Activated T-cell treated with anti-CD3 and anti-CD28 coated beads, Interleukin-2, amount 50 U/mL, for 4 hours (primary cell): ENCODE measurements around the gene PTGER1. TPM values are rescaled to one million over a fixed set of nuclear protein-coding genes. Genes with fewer than 3 reads are reported as not detected.
A peak's percentile ranks its signal among the peaks of the same experiment; 100 is the strongest.
"Not testable (repeated sequence)": the region's sequence is repeated elsewhere in the genome, so short reads cannot be mapped to it uniquely, and the experiment has no call there.

Experiments
- ATAC-seq, 2 donors: fragments of 200-7000 bp; cut with Tn5 transposase; one replicate each; pipeline ENCODE4 v1.10.0; 2021
- DNase-seq: peaks from one replicate; pipeline ENCODE4 v3.0.0-alpha.2; 2020
- H3K27me3 Mint-ChIP-seq: one replicate; pipeline ENCODE4 v1.8.0; 2021; ENCODE audit warnings: low read depth, mixed read lengths
- H3K36me3 Mint-ChIP-seq: one replicate; pipeline ENCODE4 v1.8.0; 2022; ENCODE audit warnings: mixed read lengths; ENCODE audit not compliant: insufficient read depth
- H3K4me1 Mint-ChIP-seq: one replicate; pipeline ENCODE4 v1.8.0; 2021; ENCODE audit warnings: low read depth, mixed read lengths
- H3K4me3 Mint-ChIP-seq: one replicate; pipeline ENCODE4 v1.8.0; 2021; ENCODE audit warnings: mild to moderate bottlenecking, moderate library complexity, mixed read lengths
- H3K9me3 Mint-ChIP-seq: one replicate; pipeline ENCODE4 v1.8.0; 2021; ENCODE audit warnings: mixed read lengths
- total RNA-seq, 3 donors: library from RNA; stranded (reverse); gene quantifications; one replicate each; pipeline ENCODE4 v1.2.1, GENCODE V29; 2021

PTGER1 gene
- total RNA-seq, 3 donors from 2014 or later = 0.19 TPM; not detected in 2

DNA sequence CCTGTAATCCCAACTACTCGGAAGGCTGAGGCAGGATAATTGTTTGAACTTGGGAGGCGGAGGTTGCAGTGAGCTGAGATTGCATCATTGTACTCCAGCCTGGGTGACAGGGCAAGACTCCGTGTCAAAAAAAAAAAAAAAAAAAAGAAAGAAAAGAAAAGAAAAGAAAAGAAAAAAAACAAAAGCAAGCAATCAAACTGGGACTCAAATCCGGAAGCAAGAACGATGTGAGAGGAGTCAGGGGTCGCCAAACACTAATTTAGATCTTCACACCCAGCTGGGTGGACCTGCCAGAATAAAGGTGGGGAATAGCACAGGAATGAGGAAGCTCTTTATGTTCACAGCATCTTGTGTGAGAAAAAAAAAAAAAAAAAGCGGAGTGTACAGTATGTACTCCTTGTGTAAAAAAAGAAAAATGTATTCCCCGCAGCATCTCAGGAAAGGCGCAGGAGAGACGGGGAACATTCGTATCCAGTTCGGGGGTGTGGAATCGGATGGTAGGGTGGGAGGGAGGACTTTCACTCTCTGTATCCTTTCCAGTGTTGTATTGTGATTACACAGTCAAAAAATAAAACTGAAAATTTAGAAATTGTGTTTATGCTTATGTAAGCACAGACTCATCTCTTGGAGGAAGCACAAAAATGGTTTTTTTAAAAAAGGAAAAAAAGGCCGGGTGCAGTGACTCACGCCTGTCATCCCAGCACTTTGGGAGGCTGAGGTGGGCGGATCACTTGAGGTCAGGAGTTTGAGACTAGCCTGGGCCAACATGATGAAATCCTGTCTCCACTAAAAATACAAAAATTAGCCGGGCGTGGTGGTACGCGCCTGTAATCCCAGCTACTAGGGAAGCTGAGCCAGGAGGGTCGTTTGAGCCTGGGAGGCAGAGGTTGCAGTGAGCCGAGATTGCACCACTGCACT is 35.4 kb upstream of the PTGER1 start:
- Mint-ChIP-seq H3K4me1 (peaks cover 59% of the 10 kb centered on the region), H3K9me3 (no peaks in the 10 kb centered on the region), H3K4me3 (no peak overlapping the region), H3K36me3 (peaks cover 17% of the 10 kb centered on the region), H3K27me3 (no peaks in the 10 kb centered on the region)
- ATAC-seq (no peak), DNase-seq (no peak)

- ATAC-seq (no peak), DNase-seq (no peak)
- H3K4me3 Mint-ChIP-seq = no peak overlapping the region
- no peaks in the 10 kb centered on the region for H3K9me3 Mint-ChIP-seq
- peaks cover 62% of the 10 kb centered on the region for H3K4me1 Mint-ChIP-seq
- no peaks in the 10 kb centered on the region for H3K36me3 Mint-ChIP-seq
- no peaks in the 10 kb centered on the region for H3K27me3 Mint-ChIP-seq
Observed at GRCh38 chr19:14507704-14508542, 32.8 kb upstream of the PTGER1 start.

- ATAC-seq = peak; percentile 71 to 78
- peak; percentile 72 for DNase-seq
- Mint-ChIP-seq H3K4me1 (peaks cover 54% of the 10 kb centered on the region), H3K36me3 (no peaks in the 10 kb centered on the region), H3K9me3 (no peaks in the 10 kb centered on the region), H3K27me3 (no peaks in the 10 kb centered on the region), H3K4me3 (peak overlapping the region; percentile 33)
Observed at GRCh38 chr19:14505488-14506239, 30.5 kb upstream of the PTGER1 start.

DNA sequence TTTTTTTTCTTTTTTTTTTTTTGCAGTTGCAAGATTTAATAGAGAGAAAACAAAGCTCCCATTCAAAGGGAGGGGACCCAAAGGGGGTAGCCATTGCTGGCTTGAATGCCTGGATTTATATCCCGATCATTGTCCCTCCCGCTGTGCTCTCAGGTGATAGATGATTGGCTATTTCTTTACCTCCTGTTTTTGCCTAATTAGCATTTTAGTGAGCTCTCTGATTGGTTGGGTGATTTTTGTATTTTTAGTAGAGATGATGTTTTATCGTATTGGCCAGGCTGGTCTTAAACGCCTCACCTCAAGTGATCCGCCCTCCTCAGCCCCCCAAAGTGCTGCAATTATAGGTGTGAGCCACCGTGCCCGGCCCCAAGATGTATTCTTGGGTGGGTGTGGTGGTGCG is 29.4 kb upstream of the PTGER1 start:
- H3K4me3 Mint-ChIP-seq, ATAC-seq, H3K27me3 Mint-ChIP-seq, H3K9me3 Mint-ChIP-seq, H3K36me3 Mint-ChIP-seq, DNase-seq: not testable (repeated sequence)
- H3K4me1 Mint-ChIP-seq = peaks cover 49% of the 10 kb centered on the region

DNA sequence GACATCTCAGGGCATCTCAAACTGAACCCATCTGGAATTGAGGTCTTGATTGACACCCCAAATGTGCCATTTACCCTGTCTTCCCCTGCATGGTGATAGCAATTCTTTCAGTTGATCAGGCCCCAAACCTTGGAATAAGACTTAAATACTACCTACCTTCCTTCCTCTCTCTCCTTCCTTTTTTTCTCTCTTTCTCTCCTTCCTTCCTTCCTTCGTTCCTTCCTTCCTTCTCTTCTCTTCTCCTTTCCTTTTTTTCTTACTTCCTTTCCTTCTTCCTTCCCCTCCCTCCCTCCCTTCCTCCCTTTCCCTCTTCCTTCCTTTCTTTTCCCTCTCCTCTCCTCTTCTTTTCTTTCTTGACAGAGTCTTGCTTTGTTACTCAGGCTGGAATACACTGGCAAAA is 28.1 kb upstream of the PTGER1 start:
- DNase-seq (no peak), ATAC-seq (no peak)
- H3K27me3 Mint-ChIP-seq = no peaks in the 10 kb centered on the region
- no peaks in the 10 kb centered on the region for H3K36me3 Mint-ChIP-seq
- H3K9me3 Mint-ChIP-seq = no peaks in the 10 kb centered on the region
- H3K4me3 Mint-ChIP-seq = no peak overlapping the region
- peaks cover 43% of the 10 kb centered on the region for H3K4me1 Mint-ChIP-seq

- Mint-ChIP-seq H3K4me1 (peaks cover 36% of the 10 kb centered on the region), H3K9me3 (no peaks in the 10 kb centered on the region), H3K4me3 (no peak overlapping the region), H3K27me3 (no peaks in the 10 kb centered on the region), H3K36me3 (no peaks in the 10 kb centered on the region)
- ATAC-seq (no peak), DNase-seq (no peak)
Observed at GRCh38 chr19:14502334-14503092, 27.4 kb upstream of the PTGER1 start.

DNA sequence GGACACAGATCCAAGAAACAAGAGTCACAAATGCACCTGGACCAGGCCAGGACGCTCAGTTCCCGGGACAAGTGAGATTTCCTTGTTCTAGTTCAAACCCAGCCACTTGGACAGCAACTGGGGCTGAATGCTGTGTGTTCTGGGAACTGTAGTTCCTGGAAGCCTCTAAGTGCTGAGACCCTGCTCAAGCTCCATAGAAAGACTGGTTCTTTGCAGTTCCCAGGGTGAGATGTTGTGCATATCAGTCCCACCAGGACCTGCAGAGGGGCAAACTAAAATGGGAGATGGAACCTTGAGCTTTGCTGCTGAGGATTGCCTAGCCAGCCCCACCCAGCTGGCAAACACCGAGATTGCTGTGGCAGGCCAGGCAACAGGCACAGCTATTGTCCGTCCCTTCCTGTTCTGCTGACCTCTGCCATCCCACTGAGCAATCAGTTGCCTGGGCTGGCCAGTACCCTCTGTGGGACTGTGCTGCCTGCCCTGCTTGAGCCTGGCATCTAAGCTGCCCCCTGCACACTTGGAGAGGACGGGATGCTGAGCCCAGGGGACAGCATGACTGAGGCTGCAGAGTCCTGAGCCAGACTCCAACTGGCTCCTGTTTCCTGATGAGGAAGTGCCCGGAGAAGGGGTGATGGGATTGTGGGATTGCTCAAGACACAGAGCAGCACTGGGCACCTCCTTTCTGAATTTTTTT is 22.2 kb upstream of the PTGER1 start:
- Mint-ChIP-seq H3K9me3 (no peaks in the 10 kb centered on the region), H3K36me3 (peaks cover 3% of the 10 kb centered on the region), H3K27me3 (no peaks in the 10 kb centered on the region), H3K4me3 (peak overlapping the region; percentile 80), H3K4me1 (peaks cover 17% of the 10 kb centered on the region)
- ATAC-seq (no peak), DNase-seq (no peak)

DNA sequence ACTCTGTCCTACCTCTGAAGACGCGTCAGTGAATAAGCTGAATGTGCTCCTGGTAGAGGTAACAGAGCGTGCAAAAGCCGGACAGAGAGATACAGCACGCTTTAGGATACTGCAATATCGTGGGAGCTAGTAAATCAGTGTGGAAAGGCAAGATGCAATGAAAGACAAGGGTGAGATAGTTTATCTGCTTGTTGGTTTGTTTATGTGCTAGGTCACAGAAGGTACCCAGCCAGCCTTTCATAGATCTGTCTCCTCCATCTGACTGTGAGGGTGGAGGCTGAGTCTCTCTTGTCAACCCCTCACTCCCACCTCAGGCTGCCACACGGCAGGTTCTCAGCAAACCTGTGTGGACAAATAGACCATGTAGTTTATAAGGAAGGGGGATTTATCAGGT is 21.7 kb upstream of the PTGER1 start:
- no peak for ATAC-seq
- H3K27me3 Mint-ChIP-seq = no peaks in the 10 kb centered on the region
- H3K4me1 Mint-ChIP-seq = peaks cover 17% of the 10 kb centered on the region
- peaks cover 3% of the 10 kb centered on the region for H3K36me3 Mint-ChIP-seq
- no peak for DNase-seq
- peak overlapping the region; percentile 80 for H3K4me3 Mint-ChIP-seq
- no peaks in the 10 kb centered on the region for H3K9me3 Mint-ChIP-seq

DNA sequence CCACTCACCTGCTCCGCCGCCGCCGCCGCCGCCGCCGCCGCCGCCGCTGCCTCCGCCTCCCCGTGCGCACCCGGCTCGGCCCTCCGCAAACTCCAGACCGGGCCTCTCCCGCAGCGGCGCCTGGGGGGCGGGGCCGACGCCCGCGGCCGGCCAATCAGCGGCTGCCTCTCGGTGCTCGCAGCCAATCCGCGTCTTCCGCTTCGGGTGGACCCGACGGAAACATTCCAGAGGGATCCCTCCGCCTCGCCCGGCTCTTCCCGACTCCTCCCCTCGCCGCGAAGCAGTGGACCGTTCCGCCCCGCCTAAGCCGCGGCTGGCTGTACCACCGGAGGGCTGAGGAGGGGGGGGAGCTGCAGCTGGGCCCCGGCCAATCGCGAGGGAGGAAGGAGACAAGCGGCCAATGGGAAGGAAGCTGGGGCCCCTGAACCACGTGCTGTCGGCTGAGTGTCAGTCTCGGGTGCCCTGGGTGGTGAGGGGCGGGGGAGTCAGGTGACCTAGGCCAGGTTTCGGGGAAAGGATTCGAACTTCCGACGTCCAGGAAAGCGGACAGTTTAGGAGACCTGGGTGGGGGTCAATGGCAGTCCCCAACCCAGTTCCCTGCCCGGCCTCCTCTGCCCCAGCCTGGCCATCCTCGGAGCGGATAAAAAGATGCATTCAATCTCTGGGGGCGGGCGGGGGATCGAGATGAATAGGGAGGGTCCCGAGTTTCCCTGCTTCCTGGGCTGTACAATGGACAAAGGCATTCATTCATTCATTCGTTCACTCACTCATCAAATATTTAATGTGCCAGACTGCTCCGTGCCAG is 21.1 kb upstream of the PTGER1 start, which contains the start of gene GIPC1:
TSS of gene GIPC1 (minus strand) at position 99 of the 805 bp plus-strand sequence. CDS start 13,151 bp downstream, outside the sequence.
- H3K9me3 Mint-ChIP-seq = no peaks in the 10 kb centered on the region
- H3K4me3 Mint-ChIP-seq = peak within 1 kb of the TSS; percentile 83
- ATAC-seq = peak; percentile 96 to 98
- peaks cover 7% of the 10 kb centered on the region for H3K36me3 Mint-ChIP-seq
- H3K4me1 Mint-ChIP-seq = peaks cover 17% of the 10 kb centered on the region
- no peaks in the 10 kb centered on the region for H3K27me3 Mint-ChIP-seq
- DNase-seq = peak; percentile 74

GRCh38 chr19:14495672-14496028 is 20.5 kb upstream of the PTGER1 start:
- Mint-ChIP-seq H3K9me3 (no peaks in the 10 kb centered on the region), H3K4me1 (peaks cover 17% of the 10 kb centered on the region), H3K36me3 (peaks cover 7% of the 10 kb centered on the region), H3K27me3 (no peaks in the 10 kb centered on the region), H3K4me3 (peak overlapping the region; percentile 83)
- DNase-seq = no peak
- ATAC-seq = no peak

- no peaks in the 10 kb centered on the region for H3K9me3 Mint-ChIP-seq
Observed at GRCh38 chr19:14494910-14495671, 19.9 kb upstream of the PTGER1 start.

DNA sequence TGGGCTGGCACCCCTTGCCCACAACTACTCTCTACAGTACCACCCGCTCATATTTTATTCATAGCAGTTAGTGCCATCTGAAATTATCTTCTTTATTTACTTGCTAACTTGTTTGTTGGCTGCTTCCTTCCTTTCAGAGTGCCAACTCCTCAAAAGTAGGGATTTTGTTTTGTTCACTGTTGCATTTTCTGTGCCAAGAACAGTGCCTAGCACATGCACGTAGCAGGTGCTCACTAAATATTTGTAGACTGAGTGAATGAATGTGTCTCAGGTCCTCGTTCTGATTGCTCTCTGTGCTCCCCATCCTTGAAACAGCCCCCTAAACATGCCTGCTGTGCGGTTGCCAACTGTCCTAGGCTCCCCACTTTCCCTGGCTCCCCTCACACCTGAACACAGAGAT is 19.3 kb upstream of the PTGER1 start:
- H3K4me3 Mint-ChIP-seq = peak overlapping the region; percentile 71

More at GRCh38 chr19:14494910-14495671, 19.9 kb upstream of the PTGER1 start:
- peak overlapping the region; percentile 83 for H3K4me3 Mint-ChIP-seq
- no peaks in the 10 kb centered on the region for H3K27me3 Mint-ChIP-seq
- ATAC-seq = no peak
- peaks cover 17% of the 10 kb centered on the region for H3K4me1 Mint-ChIP-seq
- peaks cover 7% of the 10 kb centered on the region for H3K36me3 Mint-ChIP-seq
- no peak for DNase-seq

More for the DNA sequence above, 19.3 kb upstream of the PTGER1 start:
- H3K27me3 Mint-ChIP-seq = no peaks in the 10 kb centered on the region
- H3K4me1 Mint-ChIP-seq = peaks cover 17% of the 10 kb centered on the region
- H3K9me3 Mint-ChIP-seq = no peaks in the 10 kb centered on the region
- DNase-seq (no peak), ATAC-seq (no peak)
- H3K36me3 Mint-ChIP-seq = peaks cover 11% of the 10 kb centered on the region
